ENCODE results near the gene NBDY. TPM values are rescaled to one million over a fixed set of nuclear protein-coding genes. Genes with fewer than 3 reads are reported as not detected.
"Not testable (repeated sequence)": the region's sequence is repeated elsewhere in the genome, so short reads cannot be mapped to it uniquely, and the experiment has no call there.

Gene NBDY
- polyA plus RNA-seq, 1 donor (not counting 4 experiments of a cell fraction or from before 2014, with no cell fraction given) = 41.1 TPM

GRCh38 chrX:56805399-56805798, 76.4 kb downstream of the NBDY start:
- H4K20me1 ChIP-seq (ENCODE audit: control insufficient read depth, extremely low read depth, insufficient read depth, low read length) = no peaks in the 10 kb centered on the region
- TF ChIP-seq CTCF (optimal IDR thresholded peaks at IDR 0.05 in 1 of 3, IDR thresholded peaks at IDR 0.05 in 1 of 3, conservative IDR thresholded peaks at IDR 0.05 in 1 of 3; ENCODE audit: extremely low read depth in 1 of 3, insufficient read depth in 2 of 3, low read length in 3 of 3) (no peak), EZH2 (IDR thresholded peaks at IDR 0.05; ENCODE audit: low read length) (no peak)
- no peak overlapping the region for H3K9ac ChIP-seq (ENCODE audit: control insufficient read depth, extremely low read depth, insufficient read depth, low read length)
- no peaks in the 10 kb centered on the region for H3K27me3 ChIP-seq (ENCODE audit: control insufficient read depth, extremely low read depth, insufficient read depth, low read length)
- dilution Hi-C loops (cut with MboI; ENCODE audit: extremely low pct_ligation_motif_present, low sequenced_read_pairs) = no loop called here
- H2AFZ ChIP-seq (ENCODE audit: control insufficient read depth, low read length) = no peak overlapping the region
- FAIRE-seq (no peak), DNase-seq (ENCODE audit: low read depth, low spot score) (no peak)
- H3K79me2 ChIP-seq (ENCODE audit: control insufficient read depth, insufficient read depth, low read length) = no peaks in the 10 kb centered on the region
- no peak overlapping the region for H3K4me3 ChIP-seq (ENCODE audit: control insufficient read depth in 2 of 3, extremely low read depth in 1 of 3, insufficient read depth in 2 of 3, low read depth in 1 of 3, low read length in 3 of 3)
- H3K4me1 ChIP-seq (ENCODE audit: control insufficient read depth, extremely low read depth, insufficient read depth, low read length) = peaks cover 8% of the 10 kb centered on the region
- H3K9me1 ChIP-seq (ENCODE audit: control insufficient read depth, extremely low read depth, insufficient read depth, low read length) = no peaks in the 10 kb centered on the region
- no peak overlapping the region for H3K27ac ChIP-seq (ENCODE audit: control insufficient read depth, insufficient read depth, low read length)
- no peaks in the 10 kb centered on the region for H3K36me3 ChIP-seq (ENCODE audit: control insufficient read depth in 2 of 2, extremely low read depth in 1 of 2, insufficient read depth in 2 of 2, low read length in 2 of 2)
- no peak overlapping the region for H3K4me2 ChIP-seq (ENCODE audit: control insufficient read depth, extremely low read depth, insufficient read depth, low read depth, low read length)
- H3K9me3 ChIP-seq (ENCODE audit: control insufficient read depth, low read depth, low read length) = no peaks in the 10 kb centered on the region

- H2AFZ ChIP-seq (ENCODE audit: control insufficient read depth, low read length); H3K4me3 ChIP-seq (ENCODE audit: control insufficient read depth in 2 of 3, extremely low read depth in 1 of 3, insufficient read depth in 2 of 3, low read depth in 1 of 3, low read length in 3 of 3); H3K9me3 ChIP-seq (ENCODE audit: control insufficient read depth, low read depth, low read length); H3K36me3 ChIP-seq (ENCODE audit: control insufficient read depth in 2 of 2, extremely low read depth in 1 of 2, insufficient read depth in 2 of 2, low read length in 2 of 2); H3K9me1 ChIP-seq (ENCODE audit: control insufficient read depth, extremely low read depth, insufficient read depth, low read length); H4K20me1 ChIP-seq (ENCODE audit: control insufficient read depth, extremely low read depth, insufficient read depth, low read length); H3K9ac ChIP-seq (ENCODE audit: control insufficient read depth, extremely low read depth, insufficient read depth, low read length); H3K27me3 ChIP-seq (ENCODE audit: control insufficient read depth, extremely low read depth, insufficient read depth, low read length); DNase-seq (ENCODE audit: low read depth, low spot score); FAIRE-seq; H3K79me2 ChIP-seq (ENCODE audit: control insufficient read depth, insufficient read depth, low read length); H3K4me1 ChIP-seq (ENCODE audit: control insufficient read depth, extremely low read depth, insufficient read depth, low read length); dilution Hi-C loops (cut with MboI; ENCODE audit: extremely low pct_ligation_motif_present, low sequenced_read_pairs); H3K27ac ChIP-seq (ENCODE audit: control insufficient read depth, insufficient read depth, low read length); H3K4me2 ChIP-seq (ENCODE audit: control insufficient read depth, extremely low read depth, insufficient read depth, low read depth, low read length): not testable (repeated sequence)
Observed at GRCh38 chrX:56806176-56806575, 77.1 kb downstream of the NBDY start.

GRCh38 chrX:56811599-56811998, 82.6 kb downstream of the NBDY start:
- no peaks in the 10 kb centered on the region for H3K9me1 ChIP-seq (ENCODE audit: control insufficient read depth, extremely low read depth, insufficient read depth, low read length)
- no peak for TF ChIP-seq CTCF (optimal IDR thresholded peaks at IDR 0.05 in 1 of 3, IDR thresholded peaks at IDR 0.05 in 1 of 3, conservative IDR thresholded peaks at IDR 0.05 in 1 of 3; ENCODE audit: extremely low read depth in 1 of 3, insufficient read depth in 2 of 3, low read length in 3 of 3)
- no peak for TF ChIP-seq EZH2 (IDR thresholded peaks at IDR 0.05; ENCODE audit: low read length)
- H3K4me3 ChIP-seq (ENCODE audit: control insufficient read depth in 2 of 3, extremely low read depth in 1 of 3, insufficient read depth in 2 of 3, low read depth in 1 of 3, low read length in 3 of 3) = no peak overlapping the region
- H3K9ac ChIP-seq (ENCODE audit: control insufficient read depth, extremely low read depth, insufficient read depth, low read length) = no peak overlapping the region
- no peaks in the 10 kb centered on the region for H3K36me3 ChIP-seq (ENCODE audit: control insufficient read depth in 2 of 2, extremely low read depth in 1 of 2, insufficient read depth in 2 of 2, low read length in 2 of 2)
- no peak overlapping the region for H3K27ac ChIP-seq (ENCODE audit: control insufficient read depth, insufficient read depth, low read length)
- DNase-seq (ENCODE audit: low read depth, low spot score) (no peak), FAIRE-seq (no peak)
- dilution Hi-C loops (cut with MboI; ENCODE audit: extremely low pct_ligation_motif_present, low sequenced_read_pairs) = no loop called here
- H3K79me2 ChIP-seq (ENCODE audit: control insufficient read depth, insufficient read depth, low read length) = no peaks in the 10 kb centered on the region
- no peak overlapping the region for H2AFZ ChIP-seq (ENCODE audit: control insufficient read depth, low read length)
- no peaks in the 10 kb centered on the region for H4K20me1 ChIP-seq (ENCODE audit: control insufficient read depth, extremely low read depth, insufficient read depth, low read length)
- no peak overlapping the region for H3K4me2 ChIP-seq (ENCODE audit: control insufficient read depth, extremely low read depth, insufficient read depth, low read depth, low read length)
- H3K4me1 ChIP-seq (ENCODE audit: control insufficient read depth, extremely low read depth, insufficient read depth, low read length) = peaks cover 14% of the 10 kb centered on the region
- H3K27me3 ChIP-seq (ENCODE audit: control insufficient read depth, extremely low read depth, insufficient read depth, low read length) = no peaks in the 10 kb centered on the region
- no peaks in the 10 kb centered on the region for H3K9me3 ChIP-seq (ENCODE audit: control insufficient read depth, low read depth, low read length)

All from keratinocyte (primary cell).